Gastroesophageal sphincter (tissue), 2 donors: ENCODE results near the gene PNMA6F.
"Not testable (repeated sequence)": the region's sequence is repeated elsewhere in the genome, so short reads cannot be mapped to it uniquely, and the experiment has no call there.

ENCODE experiments used
- EP300 ChIP-seq: sonication (generic); formaldehyde crosslinking; IDR thresholded peaks from one replicate; pipeline ENCODE4 v1.6.1; 2017; ENCODE audit warnings: antibody characterized with exemption, mild to moderate bottlenecking
- POLR2A ChIP-seq, 2 donors: fragments of 450-650 bp; IDR thresholded peaks; one replicate each; pipeline ENCODE4 v1.6.1; 2017; ENCODE audit warnings: antibody characterized with exemption in 2 of 2, mild to moderate bottlenecking in 2 of 2, moderate library complexity in 1 of 2

- TF ChIP-seq EP300; POLR2A (IDR thresholded peaks at IDR 0.05): not testable (repeated sequence)
Measured at GRCh38 chrX:153288807-153289206, 32.8 kb downstream of the PNMA6F start.
